T-helper 2 cell (primary cell): Measurements from ENCODE around the gene INPP5D.
A peak's percentile ranks its signal among the peaks of the same experiment; 100 is the strongest.
"Not testable (repeated sequence)": the region's sequence is repeated elsewhere in the genome, so short reads cannot be mapped to it uniquely, and the experiment has no call there.

ENCODE experiments used
- DNase-seq, 5 experiments: peaks; one replicate each; pipeline versions ENCODE4 v3.0.0 to v3.0.0-alpha.2; 2012 to 2022
- total RNA-seq, 2 donors: gene quantifications; one replicate each; lab custom pipeline; 2026; lab: John Stamatoyannopoulos, UW

The INPP5D gene
- total RNA-seq = 245 to 252 reads per million in 2 donors

DNA sequence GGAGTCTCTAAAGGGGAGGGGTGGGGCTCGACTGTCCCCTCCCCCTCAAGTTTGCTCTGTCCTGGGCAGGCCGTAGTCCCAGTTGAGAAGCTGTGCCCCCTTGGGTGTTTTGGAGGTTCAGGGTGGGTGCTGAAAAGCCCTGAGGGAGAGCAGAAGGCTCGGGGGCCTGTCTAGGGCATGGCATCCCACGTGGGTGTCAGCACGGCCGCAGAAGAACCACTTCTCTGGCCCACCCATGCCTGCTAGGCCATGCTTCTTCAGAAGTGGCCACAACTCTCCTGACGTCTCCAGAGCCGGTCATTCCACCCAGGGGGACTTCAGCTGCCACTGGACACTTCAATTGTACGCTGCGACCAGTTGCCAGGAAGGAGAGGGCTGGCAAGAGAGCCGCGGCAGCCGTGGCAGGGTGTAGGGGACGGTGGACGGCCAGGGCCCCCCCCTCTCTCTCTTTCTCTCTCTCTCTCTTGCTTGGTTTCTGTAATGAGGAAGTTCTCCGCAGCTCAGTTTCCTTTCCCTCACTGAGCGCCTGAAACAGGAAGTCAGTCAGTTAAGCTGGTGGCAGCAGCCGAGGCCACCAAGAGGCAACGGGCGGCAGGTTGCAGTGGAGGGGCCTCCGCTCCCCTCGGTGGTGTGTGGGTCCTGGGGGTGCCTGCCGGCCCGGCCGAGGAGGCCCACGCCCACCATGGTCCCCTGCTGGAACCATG, at the start of gene INPP5D:
Gene INPP5D, plus strand, starts transcription at position 546 of the 704 bp plus-strand sequence. Its CDS starts 137 bp downstream, at position 683.
- peak; percentile 33 to 94 (median 64) for DNase-seq

GRCh38 chr2:233010569-233011267, 49.4 kb upstream of the INPP5D start:
- DNase-seq = no peak

DNA sequence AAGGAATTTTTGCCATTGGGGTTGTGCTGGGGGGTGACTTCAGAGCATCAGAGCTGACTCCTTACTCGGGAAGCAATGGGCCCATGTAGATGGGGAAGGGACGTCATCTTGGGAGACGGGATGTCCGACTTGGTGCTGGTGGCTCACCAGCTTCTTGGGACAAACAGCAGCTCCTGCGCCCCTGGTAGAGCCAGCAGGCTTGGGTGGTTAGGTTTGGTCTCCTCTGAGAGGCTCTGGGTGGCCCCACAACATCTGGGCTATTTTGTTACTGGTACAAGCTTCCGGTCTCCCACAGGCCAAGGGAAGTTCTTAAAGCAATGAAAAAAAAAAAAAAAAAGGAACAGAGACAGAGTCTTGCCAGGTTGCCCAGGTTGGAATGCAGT, 48.9 kb upstream of the INPP5D start:
- DNase-seq = no peak

DNA sequence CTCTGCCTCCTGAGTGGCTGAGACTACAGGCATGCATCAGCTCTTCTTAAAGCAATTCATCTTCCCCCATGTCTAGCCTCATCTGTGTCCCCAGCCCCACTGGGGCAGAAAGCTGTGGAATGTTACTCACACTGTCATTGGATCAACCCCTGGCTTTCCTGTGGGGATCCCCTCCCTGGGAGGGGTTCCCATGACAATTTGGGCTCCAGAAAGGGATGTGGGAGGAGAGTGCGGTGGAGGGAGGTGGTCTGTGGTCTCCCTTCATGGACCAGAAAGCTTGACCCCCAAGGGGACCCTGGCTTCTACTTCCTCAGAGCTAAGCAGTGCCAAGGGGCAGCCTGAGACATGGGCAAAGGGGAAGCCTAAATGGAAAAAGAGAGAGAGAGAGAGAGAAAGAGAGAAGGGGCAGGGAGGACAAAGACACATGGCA, 48.4 kb upstream of the INPP5D start:
- DNase-seq = no peak

DNA sequence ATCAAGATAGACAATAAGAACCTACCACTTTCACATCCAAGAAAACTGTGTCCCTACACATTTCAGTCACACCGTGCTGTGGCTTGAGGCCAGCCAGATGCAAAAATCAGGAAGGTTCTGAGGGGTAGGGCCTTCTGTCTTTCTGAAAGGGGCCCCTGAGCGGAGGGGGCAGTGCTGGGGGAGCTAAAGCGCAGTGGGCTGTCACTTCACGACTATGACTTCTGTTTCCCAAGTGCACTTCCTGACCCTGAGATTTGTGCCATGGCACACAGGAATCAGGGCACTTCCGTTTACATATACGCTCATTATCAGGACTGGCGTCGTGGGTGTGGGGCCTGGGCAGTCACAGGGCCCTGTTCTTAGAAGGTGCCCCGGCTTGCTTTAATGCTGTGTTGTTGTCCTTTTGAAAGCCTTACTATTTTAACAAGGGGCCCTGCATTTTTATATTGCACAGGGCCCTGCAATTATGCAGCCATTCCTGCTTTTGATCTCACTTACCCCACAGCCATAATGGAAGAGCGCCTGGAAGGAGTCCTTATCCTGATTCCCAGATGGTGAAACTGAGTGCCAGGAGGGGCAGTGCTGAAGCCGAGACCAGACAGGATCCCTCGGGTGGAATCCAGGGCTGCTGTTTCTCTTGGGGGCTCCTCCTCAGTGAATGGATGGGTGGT, 47.7 kb upstream of the INPP5D start:
- no peak for DNase-seq

DNA sequence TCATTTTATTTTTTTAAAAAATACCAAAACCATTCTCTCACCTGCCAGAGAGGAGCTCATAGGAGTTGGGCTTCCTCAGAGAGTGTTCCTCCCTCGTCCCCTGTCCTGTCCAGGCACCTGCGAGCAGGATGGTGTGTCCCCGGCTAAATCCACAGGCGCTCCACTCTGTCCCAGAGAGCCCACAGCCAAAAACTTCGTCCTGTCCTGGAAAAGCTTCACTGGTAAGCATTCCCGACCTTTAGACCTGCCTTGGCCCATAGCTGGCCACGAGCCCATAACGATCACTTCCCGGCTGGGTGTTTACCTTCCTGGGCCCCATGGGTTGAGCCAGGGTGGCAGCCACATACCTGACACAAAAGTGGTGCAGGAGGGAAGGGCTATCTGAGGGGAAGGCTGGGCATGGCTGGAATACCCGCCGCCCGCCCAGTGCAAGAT, 47.1 kb upstream of the INPP5D start, which contains the start of gene NGEF:
Gene NGEF, minus strand, starts transcription at position 230 of the 435 bp plus-strand sequence. CDS start 38,366 bp downstream, outside the sequence.
- DNase-seq = no peak

GRCh38 chr2:233013650-233014049, 46.5 kb upstream of the INPP5D start:
- no peak for DNase-seq

GRCh38 chr2:233015019-233015645, 45.0 kb upstream of the INPP5D start:
- no peak for DNase-seq

DNA sequence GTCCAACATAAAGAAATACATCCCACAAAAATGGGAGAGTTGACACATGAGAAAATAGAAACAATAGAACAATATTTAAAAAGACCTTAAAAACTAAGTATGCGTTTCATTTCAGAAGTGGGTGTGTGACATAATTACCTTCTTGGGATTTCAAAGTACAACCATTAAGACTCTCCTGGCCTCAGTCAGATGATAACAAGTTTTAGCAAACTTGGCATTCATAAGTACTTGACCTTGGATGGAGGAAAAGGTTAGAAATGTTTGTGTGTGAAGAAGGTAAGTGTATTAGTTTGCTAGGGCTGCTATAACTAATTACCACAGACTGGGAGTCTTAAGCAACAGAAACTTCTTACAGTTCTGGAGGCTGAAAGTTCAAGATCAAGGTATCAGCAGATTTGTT, 42.2 kb upstream of the INPP5D start:
- no peak for DNase-seq

DNA sequence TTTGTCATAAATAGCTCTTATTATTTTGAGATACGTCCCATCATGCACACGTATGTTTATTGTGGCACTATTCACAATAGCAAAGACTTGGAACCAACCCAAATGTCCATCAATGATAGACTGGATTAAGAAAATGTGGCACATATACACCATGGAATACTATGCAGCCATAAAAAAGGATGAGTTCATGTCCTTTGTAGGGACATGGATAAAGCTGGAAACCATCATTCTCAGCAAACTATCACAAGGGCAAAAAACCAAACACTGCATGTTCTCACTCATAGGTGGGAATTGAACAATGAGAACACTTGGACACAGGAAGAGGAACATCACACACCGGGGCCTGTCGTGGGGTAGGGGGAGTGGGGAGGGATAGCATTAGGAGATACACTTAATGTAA, 40.5 kb upstream of the INPP5D start:
- not testable (repeated sequence) for DNase-seq

DNA sequence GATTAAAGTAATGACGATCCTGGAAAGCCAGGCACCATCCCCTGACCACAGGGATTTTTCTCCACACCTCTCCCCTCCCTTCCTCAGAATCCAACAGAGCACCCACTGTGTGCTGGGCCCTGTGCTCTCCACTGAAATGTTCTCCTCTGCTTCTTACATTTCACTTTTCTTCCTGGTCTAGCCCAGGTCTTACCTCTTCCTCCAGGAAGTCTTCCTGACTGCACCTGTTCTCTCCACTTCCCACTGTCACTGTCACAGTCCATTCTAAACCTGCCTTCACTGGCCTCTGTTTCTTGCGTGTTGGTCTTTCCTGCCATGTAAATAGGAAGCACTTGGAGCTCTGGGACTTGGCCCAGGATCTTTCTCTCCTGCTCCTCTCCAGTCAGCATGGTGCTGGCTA, 39.7 kb upstream of the INPP5D start:
- no peak for DNase-seq

DNA sequence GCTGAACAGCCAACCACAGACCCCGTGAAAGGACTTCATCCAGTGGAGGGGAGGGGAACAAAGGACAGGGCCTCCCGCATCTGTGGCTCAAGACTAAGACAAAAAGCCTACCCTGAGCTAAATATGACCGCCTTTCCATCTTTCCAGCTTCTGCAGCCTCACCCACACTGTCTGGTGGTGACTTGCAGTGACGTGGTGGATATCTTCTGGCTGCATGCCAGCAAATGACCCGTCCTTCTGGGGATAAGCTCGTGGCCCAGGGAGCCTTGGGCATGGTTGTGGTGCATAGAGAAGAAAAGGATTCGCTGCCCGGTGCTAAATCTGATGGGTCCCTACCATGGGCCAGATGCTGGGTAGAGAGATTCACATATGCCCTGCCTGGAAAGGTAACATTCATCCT, 38.4 kb upstream of the INPP5D start:
- DNase-seq = no peak

DNA sequence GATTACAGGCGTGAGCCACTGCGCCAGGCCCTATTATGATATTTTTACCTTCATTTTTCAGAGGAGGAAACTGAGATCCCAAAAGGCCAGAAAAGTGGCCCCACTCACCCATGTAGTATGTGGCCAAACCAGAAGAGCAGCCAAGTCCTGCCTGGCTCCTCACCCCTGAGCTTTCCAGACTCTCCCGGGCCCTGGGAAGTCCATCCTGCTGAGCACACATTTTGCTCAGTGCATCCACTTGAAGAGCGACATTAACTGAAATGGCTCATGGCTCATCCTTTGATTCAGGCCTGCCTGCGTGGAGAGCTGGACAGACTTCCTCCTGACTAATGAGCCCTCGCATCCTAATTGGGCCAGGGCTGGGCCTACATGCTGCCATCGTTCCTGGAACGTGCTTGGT, 37.6 kb upstream of the INPP5D start:
- no peak for DNase-seq

- no peak for DNase-seq
Observed at GRCh38 chr2:233023007-233023760, 37.0 kb upstream of the INPP5D start.

- DNase-seq = no peak
Observed at GRCh38 chr2:233023761-233024410, 36.3 kb upstream of the INPP5D start.

GRCh38 chr2:233025706-233026105, 34.4 kb upstream of the INPP5D start:
- DNase-seq = no peak

- DNase-seq = no peak
Observed at GRCh38 chr2:233026198-233026813, 33.8 kb upstream of the INPP5D start.

GRCh38 chr2:233029321-233029720, 30.8 kb upstream of the INPP5D start:
- DNase-seq = no peak

DNA sequence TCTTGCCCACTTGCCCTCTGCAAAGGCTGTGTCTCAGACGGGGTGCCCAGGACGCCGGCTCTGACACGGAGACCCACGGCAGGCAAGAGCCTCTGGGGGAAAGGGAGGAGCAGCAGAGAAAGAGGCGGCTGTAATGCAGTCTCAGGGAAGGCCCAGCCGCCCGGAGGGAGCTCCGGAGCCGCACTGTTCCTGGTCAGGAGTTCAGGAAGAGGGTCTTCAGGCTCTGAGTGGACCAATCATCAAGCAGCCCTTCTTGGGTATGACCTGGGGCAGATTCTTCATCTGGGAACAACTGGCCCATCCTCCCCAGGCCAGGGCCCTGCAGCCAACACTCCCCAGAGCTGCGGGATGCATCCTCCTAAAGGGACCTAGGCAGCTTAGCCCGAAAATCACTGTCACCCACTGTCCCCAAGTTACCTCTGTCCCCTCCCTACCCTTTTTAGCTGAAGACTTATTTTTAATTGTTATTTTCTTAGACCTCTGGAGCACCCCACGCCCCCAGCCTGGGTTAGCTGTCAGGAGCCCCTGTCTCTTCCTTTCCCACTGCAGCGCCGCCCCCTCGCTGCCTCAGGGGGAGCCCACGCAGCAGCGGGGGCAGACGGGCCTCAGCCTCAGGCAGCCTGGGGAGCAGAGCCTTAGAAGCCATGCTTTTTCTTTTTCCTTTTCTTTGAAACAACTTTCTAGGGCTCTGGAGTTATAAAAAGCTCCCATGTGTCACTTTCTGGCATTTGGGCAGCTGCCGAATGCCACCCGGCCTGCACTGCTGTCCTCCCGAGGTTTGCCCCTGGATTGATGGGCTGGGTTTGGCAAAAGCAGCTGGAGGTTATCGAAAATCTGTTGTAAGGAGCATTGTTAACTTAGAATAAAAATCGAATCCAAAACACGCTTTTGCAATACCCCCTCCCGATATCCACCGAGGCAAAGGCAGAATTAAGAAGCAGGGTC, 28.3 kb upstream of the INPP5D start:
- DNase-seq = no peak
